Breast epithelium (tissue), 3 donors: Measurements from ENCODE around the gene F2.

Experiments
- CTCF ChIP-seq, 3 donors: fragments of 450-650 bp; IDR thresholded peaks; one replicate each; pipeline ENCODE4 v1.5.1; 2016 to 2017; ENCODE audit warnings: antibody characterized with exemption in 3 of 3, mild to moderate bottlenecking in 3 of 3, moderate library complexity in 3 of 3
- POLR2A ChIP-seq: fragments of 450-650 bp; IDR thresholded peaks from one replicate; pipeline ENCODE4 v1.6.1; 2016; ENCODE audit warnings: antibody characterized with exemption, mild to moderate bottlenecking, moderate library complexity
- POLR2AphosphoS5 ChIP-seq, 3 donors: sonication (generic); formaldehyde crosslinking; IDR thresholded peaks; one replicate each; pipeline ENCODE4 v1.6.1; 2017; ENCODE audit warnings: antibody characterized with exemption in 3 of 3

- TF ChIP-seq CTCF (IDR thresholded peaks at IDR 0.05), result no peak
- TF ChIP-seq POLR2AphosphoS5 (IDR thresholded peaks at IDR 0.05), result no peak
- no peak for TF ChIP-seq POLR2A
These were observed 36.0 kb upstream of the F2 start for GRCh38 chr11:46682773-46683752.
